ENCODE data around the gene TRMT61A. TPM values are rescaled to one million over a fixed set of nuclear protein-coding genes. Genes with fewer than 3 reads are reported as not detected.
A peak's percentile ranks its signal among the peaks of the same experiment; 100 is the strongest.

The TRMT61A gene
- total and polyA plus RNA-seq, 2 of the 13 experiments (the other 11 are each of a cell fraction or from before 2014, with no cell fraction given) = 6.5 to 13.6 TPM

DNA sequence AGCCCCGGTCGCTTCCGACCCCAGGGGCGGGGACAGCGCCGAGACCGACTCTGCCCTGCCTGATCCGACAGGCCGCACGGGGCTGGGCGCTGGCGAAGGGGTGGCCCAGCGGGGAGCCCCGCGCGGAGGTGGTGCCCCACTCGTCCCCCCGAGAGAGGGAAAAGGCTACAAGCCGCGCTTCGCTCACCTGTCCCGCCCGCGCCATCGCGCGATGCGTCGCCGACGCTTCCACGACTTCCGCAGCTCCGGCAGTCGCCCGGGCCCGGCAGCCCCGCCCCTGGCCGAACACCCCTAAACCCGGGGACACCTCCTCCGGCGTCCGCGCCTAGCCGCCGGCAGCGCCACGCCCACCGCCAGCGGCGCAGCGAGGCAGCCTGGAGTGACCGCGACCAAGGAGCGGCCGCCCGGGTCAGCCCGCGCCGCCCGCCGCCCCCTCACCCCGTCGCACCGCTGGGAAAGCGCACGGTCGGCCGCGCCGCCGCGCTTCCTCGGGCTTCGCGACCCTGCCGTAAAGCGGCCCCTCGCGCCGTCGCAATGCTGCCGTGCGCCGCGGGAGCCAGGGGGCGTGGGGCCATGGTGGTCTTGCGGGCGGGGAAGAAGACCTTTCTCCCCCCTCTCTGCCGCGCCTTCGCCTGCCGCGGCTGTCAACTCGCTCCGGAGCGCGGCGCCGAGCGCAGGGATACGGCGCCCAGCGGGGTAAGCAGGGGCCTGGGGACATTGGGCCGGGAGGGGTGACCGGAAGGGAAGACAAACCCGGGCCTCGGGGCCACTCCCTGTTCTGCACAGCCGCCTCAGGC is 33.6 kb downstream of the TRMT61A start, which contains the start of the genes BAG5 and COA8 (continued):
- TF ChIP-seq, protein P1, sequence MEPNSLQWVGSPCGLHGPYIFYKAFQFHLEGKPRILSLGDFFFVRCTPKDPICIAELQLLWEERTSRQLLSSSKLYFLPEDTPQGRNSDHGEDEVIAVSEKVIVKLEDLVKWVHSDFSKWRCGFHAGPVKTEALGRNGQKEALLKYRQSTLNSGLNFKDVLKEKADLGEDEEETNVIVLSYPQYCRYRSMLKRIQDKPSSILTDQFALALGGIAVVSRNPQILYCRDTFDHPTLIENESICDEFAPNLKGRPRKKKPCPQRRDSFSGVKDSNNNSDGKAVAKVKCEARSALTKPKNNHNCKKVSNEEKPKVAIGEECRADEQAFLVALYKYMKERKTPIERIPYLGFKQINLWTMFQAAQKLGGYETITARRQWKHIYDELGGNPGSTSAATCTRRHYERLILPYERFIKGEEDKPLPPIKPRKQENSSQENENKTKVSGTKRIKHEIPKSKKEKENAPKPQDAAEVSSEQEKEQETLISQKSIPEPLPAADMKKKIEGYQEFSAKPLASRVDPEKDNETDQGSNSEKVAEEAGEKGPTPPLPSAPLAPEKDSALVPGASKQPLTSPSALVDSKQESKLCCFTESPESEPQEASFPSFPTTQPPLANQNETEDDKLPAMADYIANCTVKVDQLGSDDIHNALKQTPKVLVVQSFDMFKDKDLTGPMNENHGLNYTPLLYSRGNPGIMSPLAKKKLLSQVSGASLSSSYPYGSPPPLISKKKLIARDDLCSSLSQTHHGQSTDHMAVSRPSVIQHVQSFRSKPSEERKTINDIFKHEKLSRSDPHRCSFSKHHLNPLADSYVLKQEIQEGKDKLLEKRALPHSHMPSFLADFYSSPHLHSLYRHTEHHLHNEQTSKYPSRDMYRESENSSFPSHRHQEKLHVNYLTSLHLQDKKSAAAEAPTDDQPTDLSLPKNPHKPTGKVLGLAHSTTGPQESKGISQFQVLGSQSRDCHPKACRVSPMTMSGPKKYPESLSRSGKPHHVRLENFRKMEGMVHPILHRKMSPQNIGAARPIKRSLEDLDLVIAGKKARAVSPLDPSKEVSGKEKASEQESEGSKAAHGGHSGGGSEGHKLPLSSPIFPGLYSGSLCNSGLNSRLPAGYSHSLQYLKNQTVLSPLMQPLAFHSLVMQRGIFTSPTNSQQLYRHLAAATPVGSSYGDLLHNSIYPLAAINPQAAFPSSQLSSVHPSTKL (CRISPR knock-in tag; IDR thresholded peaks at IDR 0.05) = peak; percentile 21; the same call in 1 of the 2 replicates
- TF ChIP-seq ZNF883 (CRISPR knock-in tag; IDR thresholded peaks at IDR 0.05; ENCODE audit: not compliant biosample characterization) (peak; percentile 85), POLR2A (IDR thresholded peaks at IDR 0.05; ENCODE audit: insufficient read depth in 1 of 2, low read depth in 2 of 2, low read length in 2 of 2) (peak; percentile 62 to 76), ZNF564 (CRISPR knock-in tag; IDR thresholded peaks at IDR 0.05) (0 out of 2 replicates have a peak, but pooled peaks have one; percentile 54), MAF1 (CRISPR knock-in tag; IDR thresholded peaks at IDR 0.05; ENCODE audit: borderline replicate concordance) (no peak), MXD4 (CRISPR knock-in tag; IDR thresholded peaks at IDR 0.05) (peak; percentile 49), EEA1 (CRISPR knock-in tag; IDR thresholded peaks at IDR 0.05; ENCODE audit: borderline replicate concordance) (no peak), ZNF3 (CRISPR knock-in tag; IDR thresholded peaks at IDR 0.05) (no peak), MAFG (CRISPR knock-in tag; IDR thresholded peaks at IDR 0.05) (no peak), CCDC6 (CRISPR knock-in tag; IDR thresholded peaks at IDR 0.05) (0 out of 2 replicates have a peak, but pooled peaks have one; percentile 78), SKI (IDR thresholded peaks at IDR 0.05; ENCODE audit: partially characterized antibody) (peak; percentile 80), ATRX (CRISPR knock-in tag; IDR thresholded peaks at IDR 0.05; ENCODE audit: borderline replicate concordance) (no peak), RXRB (CRISPR knock-in tag; IDR thresholded peaks at IDR 0.05; ENCODE audit: borderline replicate concordance) (peak; percentile 15; the same call in 1 of the 2 replicates), SOX5 (CRISPR knock-in tag; IDR thresholded peaks at IDR 0.05; ENCODE audit: borderline replicate concordance) (peak; percentile 20; the same call in 1 of the 2 replicates), NCOA2 (CRISPR knock-in tag; IDR thresholded peaks at IDR 0.05) (no peak), TOPORS (CRISPR knock-in tag; IDR thresholded peaks at IDR 0.05) (peak; percentile 52; the same call in 1 of the 2 replicates)
- TF ChIP-seq, protein P2, sequence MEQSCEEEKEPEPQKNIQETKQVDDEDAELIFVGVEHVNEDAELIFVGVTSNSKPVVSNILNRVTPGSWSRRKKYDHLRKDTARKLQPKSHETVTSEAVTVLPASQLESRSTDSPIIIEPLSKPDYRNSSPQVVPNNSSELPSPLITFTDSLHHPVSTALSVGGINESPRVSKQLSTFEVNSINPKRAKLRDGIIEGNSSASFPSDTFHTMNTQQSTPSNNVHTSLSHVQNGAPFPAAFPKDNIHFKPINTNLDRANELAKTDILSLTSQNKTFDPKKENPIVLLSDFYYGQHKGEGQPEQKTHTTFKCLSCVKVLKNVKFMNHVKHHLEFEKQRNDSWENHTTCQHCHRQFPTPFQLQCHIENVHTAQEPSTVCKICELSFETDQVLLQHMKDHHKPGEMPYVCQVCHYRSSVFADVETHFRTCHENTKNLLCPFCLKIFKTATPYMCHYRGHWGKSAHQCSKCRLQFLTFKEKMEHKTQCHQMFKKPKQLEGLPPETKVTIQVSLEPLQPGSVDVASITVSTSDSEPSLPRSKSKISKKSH (CRISPR knock-in tag; IDR thresholded peaks at IDR 0.05; ENCODE audit: borderline replicate concordance) = peak; percentile 58; the same call in 1 of the 2 replicates
- TF ChIP-seq, protein P3, sequence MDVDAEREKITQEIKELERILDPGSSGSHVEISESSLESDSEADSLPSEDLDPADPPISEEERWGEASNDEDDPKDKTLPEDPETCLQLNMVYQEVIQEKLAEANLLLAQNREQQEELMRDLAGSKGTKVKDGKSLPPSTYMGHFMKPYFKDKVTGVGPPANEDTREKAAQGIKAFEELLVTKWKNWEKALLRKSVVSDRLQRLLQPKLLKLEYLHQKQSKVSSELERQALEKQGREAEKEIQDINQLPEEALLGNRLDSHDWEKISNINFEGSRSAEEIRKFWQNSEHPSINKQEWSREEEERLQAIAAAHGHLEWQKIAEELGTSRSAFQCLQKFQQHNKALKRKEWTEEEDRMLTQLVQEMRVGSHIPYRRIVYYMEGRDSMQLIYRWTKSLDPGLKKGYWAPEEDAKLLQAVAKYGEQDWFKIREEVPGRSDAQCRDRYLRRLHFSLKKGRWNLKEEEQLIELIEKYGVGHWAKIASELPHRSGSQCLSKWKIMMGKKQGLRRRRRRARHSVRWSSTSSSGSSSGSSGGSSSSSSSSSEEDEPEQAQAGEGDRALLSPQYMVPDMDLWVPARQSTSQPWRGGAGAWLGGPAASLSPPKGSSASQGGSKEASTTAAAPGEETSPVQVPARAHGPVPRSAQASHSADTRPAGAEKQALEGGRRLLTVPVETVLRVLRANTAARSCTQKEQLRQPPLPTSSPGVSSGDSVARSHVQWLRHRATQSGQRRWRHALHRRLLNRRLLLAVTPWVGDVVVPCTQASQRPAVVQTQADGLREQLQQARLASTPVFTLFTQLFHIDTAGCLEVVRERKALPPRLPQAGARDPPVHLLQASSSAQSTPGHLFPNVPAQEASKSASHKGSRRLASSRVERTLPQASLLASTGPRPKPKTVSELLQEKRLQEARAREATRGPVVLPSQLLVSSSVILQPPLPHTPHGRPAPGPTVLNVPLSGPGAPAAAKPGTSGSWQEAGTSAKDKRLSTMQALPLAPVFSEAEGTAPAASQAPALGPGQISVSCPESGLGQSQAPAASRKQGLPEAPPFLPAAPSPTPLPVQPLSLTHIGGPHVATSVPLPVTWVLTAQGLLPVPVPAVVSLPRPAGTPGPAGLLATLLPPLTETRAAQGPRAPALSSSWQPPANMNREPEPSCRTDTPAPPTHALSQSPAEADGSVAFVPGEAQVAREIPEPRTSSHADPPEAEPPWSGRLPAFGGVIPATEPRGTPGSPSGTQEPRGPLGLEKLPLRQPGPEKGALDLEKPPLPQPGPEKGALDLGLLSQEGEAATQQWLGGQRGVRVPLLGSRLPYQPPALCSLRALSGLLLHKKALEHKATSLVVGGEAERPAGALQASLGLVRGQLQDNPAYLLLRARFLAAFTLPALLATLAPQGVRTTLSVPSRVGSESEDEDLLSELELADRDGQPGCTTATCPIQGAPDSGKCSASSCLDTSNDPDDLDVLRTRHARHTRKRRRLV (CRISPR knock-in tag; IDR thresholded peaks at IDR 0.05) = no peak; the same call in 1 of the 2 replicates
